ENCODE measurements around the gene IL20.

GRCh38 chr1:206890125-206891060 lies 25.0 kb downstream of the IL20 start:
- TF ChIP-seq, protein P1, sequence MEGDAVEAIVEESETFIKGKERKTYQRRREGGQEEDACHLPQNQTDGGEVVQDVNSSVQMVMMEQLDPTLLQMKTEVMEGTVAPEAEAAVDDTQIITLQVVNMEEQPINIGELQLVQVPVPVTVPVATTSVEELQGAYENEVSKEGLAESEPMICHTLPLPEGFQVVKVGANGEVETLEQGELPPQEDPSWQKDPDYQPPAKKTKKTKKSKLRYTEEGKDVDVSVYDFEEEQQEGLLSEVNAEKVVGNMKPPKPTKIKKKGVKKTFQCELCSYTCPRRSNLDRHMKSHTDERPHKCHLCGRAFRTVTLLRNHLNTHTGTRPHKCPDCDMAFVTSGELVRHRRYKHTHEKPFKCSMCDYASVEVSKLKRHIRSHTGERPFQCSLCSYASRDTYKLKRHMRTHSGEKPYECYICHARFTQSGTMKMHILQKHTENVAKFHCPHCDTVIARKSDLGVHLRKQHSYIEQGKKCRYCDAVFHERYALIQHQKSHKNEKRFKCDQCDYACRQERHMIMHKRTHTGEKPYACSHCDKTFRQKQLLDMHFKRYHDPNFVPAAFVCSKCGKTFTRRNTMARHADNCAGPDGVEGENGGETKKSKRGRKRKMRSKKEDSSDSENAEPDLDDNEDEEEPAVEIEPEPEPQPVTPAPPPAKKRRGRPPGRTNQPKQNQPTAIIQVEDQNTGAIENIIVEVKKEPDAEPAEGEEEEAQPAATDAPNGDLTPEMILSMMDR (IDR thresholded peaks at IDR 0.05; ENCODE audit: poor library complexity, severe bottlenecking) = no peak
- TF ChIP-seq EZH2 (IDR thresholded peaks at IDR 0.05; ENCODE audit: borderline replicate concordance, insufficient read depth, low read length, poor library complexity, severe bottlenecking) (no peak), EP300 (conservative IDR thresholded peaks at IDR 0.05; ENCODE audit: poor library complexity, severe bottlenecking) (no peak), REST (IDR thresholded peaks at IDR 0.05; ENCODE audit: borderline replicate concordance) (no peak), POLR2AphosphoS5 (IDR thresholded peaks at IDR 0.05) (no peak), MXI1 (conservative IDR thresholded peaks at IDR 0.05; ENCODE audit: poor library complexity, severe bottlenecking) (no peak), TAF1 (IDR thresholded peaks at IDR 0.05; ENCODE audit: low read depth) (no peak)
